Measurements from ENCODE around the gene CLCA1.
"Not testable (repeated sequence)": the region's sequence is repeated elsewhere in the genome, so short reads cannot be mapped to it uniquely, and the experiment has no call there.

CLCA1 gene

DNA sequence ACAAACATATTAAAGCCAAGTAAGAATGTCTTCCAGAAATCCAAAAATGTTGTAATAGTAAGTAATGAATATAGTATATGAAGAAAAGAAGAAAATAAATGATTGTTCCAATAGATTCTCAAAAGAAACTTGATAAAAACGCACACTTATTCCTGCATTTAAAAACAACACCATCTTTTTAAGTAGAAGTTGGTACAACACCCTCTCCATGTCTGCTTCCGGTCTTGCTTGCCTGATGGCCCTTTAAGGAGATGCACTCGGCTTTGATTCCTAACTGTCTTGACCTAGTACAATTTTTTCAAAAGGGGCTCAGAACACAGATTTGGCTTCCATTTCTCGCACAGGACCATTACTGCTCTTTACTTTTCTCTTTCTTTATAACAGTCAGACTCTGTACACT lies 9.0 kb downstream of the CLCA1 start:
- no peaks in the 10 kb centered on the region for H3K36me3 Mint-ChIP-seq (ENCODE audit: low read depth)
- no peak overlapping the region for H3K27ac Mint-ChIP-seq
- H3K4me1 Mint-ChIP-seq (ENCODE audit: low read depth) = no peaks in the 10 kb centered on the region
- no peaks in the 10 kb centered on the region for H3K9me3 Mint-ChIP-seq
- no peak overlapping the region for H3K4me3 Mint-ChIP-seq
- H3K27me3 Mint-ChIP-seq = no peaks in the 10 kb centered on the region

DNA sequence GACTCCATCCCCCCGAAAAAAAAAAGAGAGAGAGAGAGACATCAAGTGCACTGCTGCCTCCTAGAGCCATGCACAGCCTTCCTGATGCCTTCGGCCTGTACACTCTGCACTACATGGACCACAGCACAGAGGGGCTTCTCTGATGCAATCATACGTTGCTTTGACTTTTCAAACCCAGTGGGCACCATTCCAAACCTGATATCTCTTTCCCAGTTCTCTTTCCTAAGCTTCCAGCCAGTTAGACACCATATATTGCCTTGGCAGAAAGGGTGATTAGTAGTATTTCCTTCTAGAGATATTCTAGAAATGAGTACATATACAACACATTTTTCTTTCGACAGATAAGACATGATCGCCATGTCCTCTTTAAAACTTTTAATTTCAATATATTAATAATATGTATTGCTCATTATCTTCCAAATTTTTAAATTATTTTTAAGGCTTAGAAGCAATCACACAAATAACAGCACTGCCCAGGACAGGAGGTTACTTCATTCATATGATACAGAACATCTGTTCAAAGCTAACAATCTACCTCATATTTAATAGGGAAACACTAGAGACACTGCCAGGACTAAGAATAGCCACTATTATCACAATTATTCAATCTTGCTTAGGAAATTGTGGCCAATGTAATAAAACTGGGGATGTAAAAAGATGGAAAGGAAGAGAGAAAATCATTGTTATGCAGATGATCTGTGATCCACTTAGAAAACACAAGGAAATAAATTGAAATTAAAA lies 9.9 kb downstream of the CLCA1 start:
- no peak overlapping the region for H3K27ac Mint-ChIP-seq
- H3K27me3 Mint-ChIP-seq = no peaks in the 10 kb centered on the region
- H3K36me3 Mint-ChIP-seq (ENCODE audit: low read depth) = no peaks in the 10 kb centered on the region
- no peaks in the 10 kb centered on the region for H3K9me3 Mint-ChIP-seq
- no peak overlapping the region for H3K4me3 Mint-ChIP-seq
- no peaks in the 10 kb centered on the region for H3K4me1 Mint-ChIP-seq (ENCODE audit: low read depth)

DNA sequence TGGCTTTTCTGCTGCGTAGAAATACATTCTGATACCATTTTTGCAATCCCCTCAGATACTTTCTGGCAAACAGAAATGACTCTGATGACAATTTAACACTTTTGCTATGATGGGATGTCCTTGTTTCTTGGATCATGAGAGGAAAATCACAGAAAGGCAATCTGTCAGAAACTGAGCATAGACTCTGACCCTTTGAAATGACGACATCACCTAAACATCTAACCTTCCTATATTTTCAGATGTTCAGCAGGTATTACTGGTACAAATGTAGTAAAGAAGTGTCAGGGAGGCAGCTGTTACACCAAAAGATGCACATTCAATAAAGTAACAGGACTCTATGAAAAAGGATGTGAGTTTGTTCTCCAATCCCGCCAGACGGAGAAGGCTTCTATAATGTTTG lies 13.2 kb downstream of the CLCA1 start:
- H3K27ac Mint-ChIP-seq = no peak overlapping the region
- H3K36me3 Mint-ChIP-seq (ENCODE audit: low read depth) = no peaks in the 10 kb centered on the region
- no peaks in the 10 kb centered on the region for H3K4me1 Mint-ChIP-seq (ENCODE audit: low read depth)
- no peaks in the 10 kb centered on the region for H3K9me3 Mint-ChIP-seq
- no peak overlapping the region for H3K4me3 Mint-ChIP-seq
- no peaks in the 10 kb centered on the region for H3K27me3 Mint-ChIP-seq

DNA sequence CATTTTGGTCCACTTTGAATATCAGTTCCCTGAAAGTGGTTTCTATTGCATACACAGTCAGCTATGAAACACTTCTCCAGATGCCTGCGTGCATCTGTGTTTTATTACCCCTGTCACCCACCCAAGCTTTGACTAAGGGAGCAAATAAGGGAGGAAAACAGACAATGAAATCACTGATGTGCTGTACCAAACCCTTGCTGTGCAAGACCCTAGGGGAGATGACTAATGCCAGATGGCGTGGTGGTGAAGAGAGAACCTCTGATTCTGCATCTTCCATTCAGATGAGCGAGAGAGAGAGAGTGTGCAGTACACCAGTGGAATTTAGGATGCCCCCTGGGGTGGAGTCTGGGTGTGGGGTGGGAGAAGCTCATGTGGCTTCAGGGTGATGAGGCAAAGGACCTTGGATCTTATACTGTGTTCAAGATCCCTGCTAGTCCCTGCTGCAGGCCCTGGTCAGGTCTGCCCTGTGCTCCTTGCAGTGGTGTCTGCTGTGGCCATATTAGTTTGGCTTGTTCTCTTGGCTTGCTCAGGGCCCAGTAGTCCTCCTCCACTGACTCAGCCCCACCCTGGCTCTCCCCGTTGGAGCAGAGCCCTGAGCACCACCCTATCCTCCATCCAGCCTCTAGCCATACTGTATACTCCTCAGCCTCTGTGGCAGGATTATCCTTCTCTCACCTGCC lies 18.5 kb downstream of the CLCA1 start:
- no peak overlapping the region for H3K27ac Mint-ChIP-seq
- no peaks in the 10 kb centered on the region for H3K4me1 Mint-ChIP-seq (ENCODE audit: low read depth)
- H3K9me3 Mint-ChIP-seq = no peaks in the 10 kb centered on the region
- H3K36me3 Mint-ChIP-seq (ENCODE audit: low read depth) = no peaks in the 10 kb centered on the region
- no peak overlapping the region for H3K4me3 Mint-ChIP-seq
- no peaks in the 10 kb centered on the region for H3K27me3 Mint-ChIP-seq

DNA sequence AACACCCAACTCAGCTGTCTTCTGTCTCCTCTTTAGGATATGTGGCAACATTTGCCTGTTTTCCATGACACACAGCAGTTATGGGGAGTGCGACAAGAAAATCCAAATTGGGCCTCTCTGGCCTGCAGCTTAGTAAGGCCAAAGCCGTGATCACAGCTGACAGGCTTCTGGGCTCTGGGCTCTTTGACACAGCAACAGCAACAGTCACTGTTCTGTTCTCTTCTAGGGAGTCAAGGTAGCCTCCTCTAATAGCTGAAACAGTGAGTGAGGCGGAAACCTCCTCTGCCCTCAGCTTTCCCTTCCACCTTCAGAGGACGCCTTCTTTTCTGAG lies 19.0 kb downstream of the CLCA1 start:
- Mint-ChIP-seq H3K4me3 (no peak overlapping the region), H3K9me3 (no peaks in the 10 kb centered on the region), H3K36me3 (ENCODE audit: low read depth) (no peaks in the 10 kb centered on the region), H3K27ac (no peak overlapping the region), H3K27me3 (no peaks in the 10 kb centered on the region), H3K4me1 (ENCODE audit: low read depth) (no peaks in the 10 kb centered on the region)

DNA sequence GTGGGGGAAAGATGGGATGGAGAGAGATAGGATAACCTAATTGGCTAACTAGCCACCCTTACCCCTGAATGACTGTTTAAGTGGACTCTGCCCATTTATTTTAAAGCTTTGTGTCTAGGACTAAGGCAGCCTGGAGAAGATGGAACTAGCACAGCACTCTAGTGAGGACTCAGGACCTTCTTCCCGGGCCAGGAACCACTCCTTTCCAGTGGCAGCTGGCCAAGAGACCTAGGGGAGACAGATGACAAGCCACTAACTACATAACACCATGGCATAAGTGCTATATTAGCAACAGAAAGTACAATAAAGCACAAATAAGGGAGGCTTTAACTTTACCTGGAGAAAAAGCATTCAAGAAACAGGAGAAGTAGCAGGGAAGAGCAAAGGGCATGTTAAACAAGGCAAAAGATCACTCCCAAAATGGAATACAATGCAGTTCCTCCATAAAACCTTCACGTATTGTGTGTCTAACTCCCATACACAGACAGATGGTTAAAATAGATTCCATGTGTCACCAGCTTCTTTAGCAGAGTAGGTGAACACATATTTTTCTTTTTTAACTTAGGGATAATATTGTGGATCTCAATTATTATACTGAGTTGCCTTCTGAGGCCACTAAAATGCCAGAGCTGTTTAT lies 20.6 kb downstream of the CLCA1 start:
- Mint-ChIP-seq H3K27ac (no peak overlapping the region), H3K27me3 (no peaks in the 10 kb centered on the region), H3K9me3 (no peaks in the 10 kb centered on the region), H3K36me3 (ENCODE audit: low read depth) (no peaks in the 10 kb centered on the region), H3K4me1 (ENCODE audit: low read depth) (no peaks in the 10 kb centered on the region), H3K4me3 (no peak overlapping the region)

DNA sequence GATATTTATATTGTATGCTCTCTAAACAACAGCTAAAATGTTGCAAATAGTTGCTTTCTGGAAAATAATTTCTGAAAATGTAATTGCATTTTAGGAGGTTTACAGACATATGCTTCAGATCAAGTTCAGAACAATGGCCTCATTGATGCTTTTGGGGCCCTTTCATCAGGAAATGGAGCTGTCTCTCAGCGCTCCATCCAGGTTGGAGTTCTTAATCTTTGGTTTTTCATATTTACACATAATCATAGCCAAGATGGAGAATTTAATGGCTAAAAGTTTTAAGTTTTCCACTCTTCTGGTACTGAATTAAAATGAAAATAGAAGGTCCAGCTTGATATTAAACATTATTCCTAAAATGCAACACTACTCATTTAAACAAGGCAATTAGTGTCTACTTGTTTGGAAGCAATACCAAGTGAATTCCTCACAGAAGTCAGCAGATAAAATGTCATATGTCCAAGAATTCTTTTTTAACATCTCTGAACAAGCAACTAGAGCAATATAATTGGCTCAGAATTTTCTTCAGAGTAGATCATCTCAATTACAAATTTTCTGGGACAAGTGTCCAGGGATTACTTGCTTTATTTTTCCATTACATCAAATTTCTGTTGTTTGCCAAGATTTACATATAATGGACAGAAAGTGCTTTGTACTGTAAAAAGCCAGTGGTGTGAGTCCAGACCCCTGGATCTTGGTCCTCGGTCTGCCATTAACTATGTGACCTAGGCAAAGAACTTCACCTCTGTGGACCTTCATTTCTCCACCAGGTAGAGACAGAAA lies 22.6 kb downstream of the CLCA1 start:
- Mint-ChIP-seq H3K4me3 (no peak overlapping the region), H3K36me3 (ENCODE audit: low read depth) (no peaks in the 10 kb centered on the region), H3K27me3 (no peaks in the 10 kb centered on the region), H3K9me3 (no peaks in the 10 kb centered on the region), H3K27ac (no peak overlapping the region), H3K4me1 (ENCODE audit: low read depth) (no peaks in the 10 kb centered on the region)

DNA sequence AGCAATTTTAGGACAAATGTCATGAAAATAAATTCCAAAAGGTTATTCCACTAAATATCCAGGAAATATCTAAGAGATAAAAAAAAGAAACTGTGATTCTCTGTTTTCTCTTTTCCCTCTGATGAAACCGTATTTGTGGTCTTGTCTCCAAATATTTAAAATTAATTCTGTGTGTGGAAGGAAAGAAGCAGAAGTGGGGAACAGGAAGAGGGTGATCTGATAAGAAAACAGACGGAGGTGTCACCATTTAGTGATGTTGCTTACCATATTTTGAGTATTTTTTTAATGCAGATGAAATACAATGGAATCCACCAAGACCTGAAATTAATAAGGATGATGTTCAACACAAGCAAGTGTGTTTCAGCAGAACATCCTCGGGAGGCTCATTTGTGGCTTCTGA lies 29.6 kb downstream of the CLCA1 start:
- peaks cover 11% of the 10 kb centered on the region for H3K27me3 Mint-ChIP-seq
- H3K36me3 Mint-ChIP-seq (ENCODE audit: low read depth) = no peaks in the 10 kb centered on the region

DNA sequence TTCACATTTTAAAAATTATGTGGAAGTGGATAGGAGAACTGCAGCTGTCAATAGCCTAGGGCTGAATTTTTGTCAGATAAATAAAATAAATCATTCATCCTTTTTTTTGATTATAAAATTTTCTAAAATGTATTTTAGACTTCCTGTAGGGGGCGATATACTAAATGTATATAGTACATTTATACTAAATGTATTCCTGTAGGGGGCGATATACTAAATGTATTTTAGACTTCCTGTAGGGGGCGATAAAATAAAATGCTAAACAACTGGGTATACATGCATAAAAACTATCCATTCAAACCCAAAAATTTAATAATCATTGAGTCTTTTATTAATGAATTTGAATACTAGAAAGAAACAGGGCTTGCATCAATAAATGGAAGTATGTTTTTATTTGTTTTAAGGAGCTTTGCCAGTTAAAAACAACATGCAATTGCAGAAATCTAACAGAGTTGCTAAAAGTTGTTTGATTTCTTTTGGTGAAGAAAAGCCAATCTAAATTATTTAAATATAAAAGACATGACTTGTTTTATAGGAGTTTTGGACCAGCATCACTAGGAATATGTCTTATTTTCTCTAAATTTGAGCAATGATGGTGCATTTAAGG lies 31.4 kb downstream of the CLCA1 start:
- Mint-ChIP-seq H3K4me1 (ENCODE audit: low read depth) (peaks cover 18% of the 10 kb centered on the region), H3K36me3 (ENCODE audit: low read depth) (no peaks in the 10 kb centered on the region), H3K27me3 (peaks cover 12% of the 10 kb centered on the region), H3K9me3 (no peaks in the 10 kb centered on the region), H3K4me3 (no peak overlapping the region), H3K27ac (no peak overlapping the region)

More for the DNA sequence above, 29.6 kb downstream of the CLCA1 start:
- H3K4me3 Mint-ChIP-seq = no peak overlapping the region
- H3K27ac Mint-ChIP-seq = no peak overlapping the region
- peaks cover 10% of the 10 kb centered on the region for H3K4me1 Mint-ChIP-seq (ENCODE audit: low read depth)
- no peaks in the 10 kb centered on the region for H3K9me3 Mint-ChIP-seq

DNA sequence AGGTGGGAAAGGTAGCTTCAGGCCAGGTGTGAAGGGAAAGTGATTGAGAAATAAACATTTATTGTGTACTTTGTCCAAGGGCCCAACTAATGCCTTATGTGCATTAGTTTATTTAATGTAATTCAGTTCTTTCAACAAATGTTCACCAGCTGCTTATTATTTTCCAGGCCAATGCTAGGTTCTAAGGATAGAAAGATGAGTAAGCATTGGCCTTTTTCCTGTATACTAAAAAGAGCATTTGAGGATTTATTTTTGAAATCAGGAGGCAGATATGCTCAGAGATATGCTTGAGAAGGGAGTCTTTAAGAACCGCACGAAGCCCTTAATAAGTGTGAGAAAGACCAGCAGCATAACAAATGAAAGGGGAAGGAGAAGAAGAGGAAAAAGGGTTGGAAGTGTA lies 32.0 kb downstream of the CLCA1 start:
- no peak overlapping the region for H3K4me3 Mint-ChIP-seq
- no peaks in the 10 kb centered on the region for H3K36me3 Mint-ChIP-seq (ENCODE audit: low read depth)
- H3K27me3 Mint-ChIP-seq = peaks cover 15% of the 10 kb centered on the region
- H3K9me3 Mint-ChIP-seq = no peaks in the 10 kb centered on the region
- peaks cover 18% of the 10 kb centered on the region for H3K4me1 Mint-ChIP-seq (ENCODE audit: low read depth)
- no peak overlapping the region for H3K27ac Mint-ChIP-seq

DNA sequence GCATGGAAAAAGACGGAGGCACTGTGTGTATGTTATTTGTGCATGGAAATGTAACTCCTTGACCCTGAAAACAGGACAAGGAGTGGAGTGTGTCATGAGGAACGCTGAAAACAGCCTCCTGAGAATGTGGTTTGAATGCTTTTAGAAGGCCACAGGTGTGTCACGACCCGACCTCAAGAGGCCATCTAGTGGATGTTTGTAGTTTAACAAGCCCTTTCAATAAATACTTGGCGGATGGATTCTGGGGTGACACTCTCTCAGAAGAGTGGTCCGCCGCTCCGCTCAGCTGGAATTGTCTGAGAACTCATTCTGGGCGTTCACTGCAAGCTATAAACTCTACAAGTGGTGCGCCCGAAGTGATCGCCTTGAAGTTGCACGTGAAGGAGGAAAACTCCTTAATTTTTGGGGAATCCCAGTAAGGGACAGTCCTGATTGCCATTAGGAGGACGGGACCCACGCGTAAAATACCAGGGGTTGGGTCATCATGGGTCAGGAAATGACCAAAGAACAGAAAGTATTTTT lies 33.5 kb downstream of the CLCA1 start:
- Mint-ChIP-seq H3K27me3 (peaks cover 15% of the 10 kb centered on the region), H3K4me1 (ENCODE audit: low read depth) (peaks cover 18% of the 10 kb centered on the region), H3K4me3 (peak overlapping the region; percentile 84)
- H3K36me3 Mint-ChIP-seq (ENCODE audit: low read depth); H3K9me3 Mint-ChIP-seq; H3K27ac Mint-ChIP-seq: not testable (repeated sequence)

DNA sequence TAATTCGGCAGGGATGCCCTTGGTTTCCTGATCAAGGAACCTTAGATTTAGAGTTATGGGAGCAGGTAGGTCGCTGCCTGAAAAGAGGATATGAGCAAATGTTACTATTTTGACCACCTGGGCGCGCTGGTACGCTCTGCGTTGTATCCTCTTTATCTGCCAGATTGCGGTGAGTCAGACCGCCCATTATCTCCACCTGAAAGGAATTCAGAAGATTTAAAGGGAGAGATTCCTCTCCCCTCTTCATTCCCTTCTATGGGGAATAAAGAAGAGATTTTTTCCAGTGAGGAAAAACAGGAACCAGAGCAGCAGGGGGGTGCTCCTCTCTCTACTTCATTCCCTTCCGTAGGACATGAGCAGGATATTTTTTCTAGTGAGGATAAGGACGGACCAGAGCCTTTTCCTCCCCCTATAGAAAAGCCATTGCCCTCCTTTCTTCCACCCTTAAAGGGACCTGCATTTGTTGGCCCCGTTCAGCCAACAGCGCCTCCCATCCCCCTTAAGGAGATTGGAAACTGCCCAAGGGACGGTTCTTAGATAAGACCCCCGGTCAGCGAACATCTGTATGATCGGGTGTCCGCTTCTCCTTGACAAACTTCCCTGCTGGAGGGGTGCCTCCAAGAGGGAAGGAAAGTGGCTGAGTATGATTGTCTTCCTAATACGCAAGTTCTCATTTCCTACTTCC lies 34.1 kb downstream of the CLCA1 start:
- H3K27ac Mint-ChIP-seq = no peak overlapping the region
- H3K4me3 Mint-ChIP-seq = peak overlapping the region; percentile 84
- peaks cover 14% of the 10 kb centered on the region for H3K27me3 Mint-ChIP-seq
- no peaks in the 10 kb centered on the region for H3K36me3 Mint-ChIP-seq (ENCODE audit: low read depth)
- peaks cover 18% of the 10 kb centered on the region for H3K4me1 Mint-ChIP-seq (ENCODE audit: low read depth)
- H3K9me3 Mint-ChIP-seq = no peaks in the 10 kb centered on the region

DNA sequence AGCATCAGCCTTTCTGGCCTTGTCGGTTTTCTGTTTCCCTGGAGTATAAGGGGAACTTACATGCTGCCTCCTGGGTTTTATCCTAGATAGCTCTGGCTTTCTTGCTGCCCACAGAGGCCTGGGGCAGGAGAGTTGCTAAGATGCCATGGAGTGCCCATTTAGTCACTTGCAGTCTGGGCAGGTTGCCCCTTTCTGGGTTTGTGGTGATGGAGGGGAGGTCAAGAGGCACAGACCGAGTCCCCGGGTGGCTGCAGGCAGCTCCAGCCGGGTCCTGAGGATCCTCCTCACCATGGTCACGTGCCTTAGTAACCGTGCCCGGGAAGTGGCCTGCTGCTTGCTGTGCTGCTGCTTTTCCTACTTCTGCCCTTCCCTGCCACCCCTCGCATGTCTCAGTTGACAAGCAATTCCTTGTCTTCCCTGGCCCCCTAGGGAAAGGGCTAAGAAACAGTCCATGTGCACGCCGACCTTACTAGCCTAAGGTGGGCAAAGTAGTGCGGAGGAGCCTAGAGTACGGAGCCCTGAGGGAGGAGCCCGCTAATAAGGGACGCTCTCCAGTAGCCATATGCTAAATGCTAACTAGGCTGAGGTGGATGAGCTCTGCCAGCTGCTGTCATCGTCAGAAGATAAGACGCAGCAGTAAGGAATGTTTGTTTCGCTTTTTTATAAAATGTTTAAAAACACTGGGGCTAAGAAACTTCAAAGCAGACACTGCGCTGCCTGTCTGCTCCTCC lies 34.8 kb downstream of the CLCA1 start:
- Mint-ChIP-seq H3K36me3 (ENCODE audit: low read depth) (no peaks in the 10 kb centered on the region), H3K9me3 (no peaks in the 10 kb centered on the region), H3K4me3 (peak overlapping the region; percentile 47), H3K4me1 (ENCODE audit: low read depth) (peaks cover 18% of the 10 kb centered on the region), H3K27me3 (peaks cover 9% of the 10 kb centered on the region), H3K27ac (no peak overlapping the region)

DNA sequence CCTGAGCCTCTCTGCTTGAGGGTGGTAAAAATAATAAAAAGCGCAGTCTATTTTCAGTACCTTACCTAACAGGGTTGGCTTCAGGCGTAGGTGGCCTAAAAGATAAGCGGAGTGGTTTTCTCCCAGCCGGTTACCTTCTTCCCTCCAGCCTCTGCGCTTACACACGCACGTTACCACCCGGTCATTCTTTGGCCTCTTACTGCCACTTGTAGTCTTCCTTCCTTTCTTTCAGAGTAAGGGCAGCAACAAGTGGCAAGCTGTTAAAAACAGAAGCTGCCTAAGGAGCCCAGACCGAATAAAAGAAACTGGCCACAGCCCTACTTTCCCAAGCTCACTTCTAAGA lies 35.4 kb downstream of the CLCA1 start:
- peaks cover 4% of the 10 kb centered on the region for H3K27me3 Mint-ChIP-seq
- H3K4me3 Mint-ChIP-seq = peak overlapping the region; percentile 47
- no peaks in the 10 kb centered on the region for H3K9me3 Mint-ChIP-seq
- peaks cover 18% of the 10 kb centered on the region for H3K4me1 Mint-ChIP-seq (ENCODE audit: low read depth)
- H3K36me3 Mint-ChIP-seq (ENCODE audit: low read depth) = no peaks in the 10 kb centered on the region
- H3K27ac Mint-ChIP-seq = no peak overlapping the region

All from stimulated activated naive CD8-positive, alpha-beta T cell treated with anti-CD3 and anti-CD28 coated beads, Interleukin-15, Interleukin-2, amounts not matched to agents 100 ng/mL and 50 ng/mL, for 24 hours (primary cell).